ENCODE measurements around the gene PSD.

The PSD gene

GRCh38 chr10:102394801-102395399 lies 23.7 kb downstream of the PSD start (continued):
- no peak for TF ChIP-seq HOXD13 (CRISPR knock-in tag; IDR thresholded peaks at IDR 0.05; ENCODE audit: borderline replicate concordance)
- no peak for TF ChIP-seq ZNF416 (tag by site-specific recombination; IDR thresholded peaks at IDR 0.05)
- TF ChIP-seq ZNF596 (tag by site-specific recombination; IDR thresholded peaks at IDR 0.05): peak; percentile 49; the same call in 1 of the 2 replicates
- TF ChIP-seq ZSCAN16 (tag by site-specific recombination; IDR thresholded peaks at IDR 0.05): no peak
- TF ChIP-seq GLI2 (tag by site-specific recombination; IDR thresholded peaks at IDR 0.05; ENCODE audit: borderline replicate concordance, low read depth): no peak
- no peak for TF ChIP-seq ZNF248 (tag by site-specific recombination; IDR thresholded peaks at IDR 0.05)
- no peak; the same call in 1 of the 2 replicates for TF ChIP-seq ZBTB11 (tag by site-specific recombination; conservative IDR thresholded peaks at IDR 0.05; ENCODE audit: low read depth)
- no peak for TF ChIP-seq ZNF548 (tag by site-specific recombination; IDR thresholded peaks at IDR 0.05)
- no peak for TF ChIP-seq YY2 (tag by site-specific recombination; IDR thresholded peaks at IDR 0.05)
- no peak for TF ChIP-seq PRDM10 (tag by site-specific recombination; IDR thresholded peaks at IDR 0.05)
- no peak for TF ChIP-seq ZNF398 (tag by site-specific recombination; IDR thresholded peaks at IDR 0.05)
- no peak for TF ChIP-seq ZNF48 (tag by site-specific recombination; IDR thresholded peaks at IDR 0.05)
- TF ChIP-seq ZNF561 (tag by site-specific recombination; IDR thresholded peaks at IDR 0.05; ENCODE audit: borderline replicate concordance): peak; percentile 51; the same call in 1 of the 2 replicates
- no peak for TF ChIP-seq AEBP2 (tag by site-specific recombination; IDR thresholded peaks at IDR 0.05; ENCODE audit: borderline replicate concordance)
- no peak for TF ChIP-seq BCL11A (tag by site-specific recombination; IDR thresholded peaks at IDR 0.05; ENCODE audit: low read depth)
- TF ChIP-seq ZNF529 (tag by site-specific recombination; IDR thresholded peaks at IDR 0.05; ENCODE audit: insufficient replicate concordance): no peak
- TF ChIP-seq KLF10 (tag by site-specific recombination; IDR thresholded peaks at IDR 0.05): no peak
- TF ChIP-seq ZNF211 (tag by site-specific recombination; IDR thresholded peaks at IDR 0.05; ENCODE audit: low read depth): no peak
- TF ChIP-seq ZNF701 (tag by site-specific recombination; IDR thresholded peaks at IDR 0.05): no peak
- TF ChIP-seq INSM2 (tag by site-specific recombination; IDR thresholded peaks at IDR 0.05): no peak
- no peak for TF ChIP-seq ZNF658 (tag by site-specific recombination; IDR thresholded peaks at IDR 0.05)
- no peak for TF ChIP-seq ZNF654 (tag by site-specific recombination; IDR thresholded peaks at IDR 0.05; ENCODE audit: low read depth)
- no peak for TF ChIP-seq ZNF555 (tag by site-specific recombination; conservative IDR thresholded peaks at IDR 0.05)
- TF ChIP-seq ZFP69B (tag by site-specific recombination; IDR thresholded peaks at IDR 0.05): 0 out of 2 replicates have a peak, but pooled peaks have one; percentile 8
- TF ChIP-seq ZNF571 (tag by site-specific recombination; IDR thresholded peaks at IDR 0.05): no peak
- TF ChIP-seq FEZF1 (tag by site-specific recombination; IDR thresholded peaks at IDR 0.05): no peak
- no peak; the same call in 1 of the 2 replicates for TF ChIP-seq SCRT1 (tag by site-specific recombination; IDR thresholded peaks at IDR 0.05; ENCODE audit: borderline replicate concordance)
- peak; percentile 94 for TF ChIP-seq SCRT2 (tag by site-specific recombination; IDR thresholded peaks at IDR 0.05)
- TF ChIP-seq IKZF3 (tag by site-specific recombination; IDR thresholded peaks at IDR 0.05): no peak

Measured in HEK293 (cell line).